Skin epidermis (tissue), 12 donors: ENCODE results near the gene REC8.

Experiments used
- H3K27ac ChIP-seq, 21 experiments: fragments of 200-600 bp; sonication (generic) in 11 of 21; one replicate each; pipeline ENCODE4 v1.5.0; 2020; ENCODE audit warnings: mild to moderate bottlenecking in 3 of 21, inconsistent platforms in 2 of 21, moderate library complexity in 2 of 21
- H3K4me3 ChIP-seq, 7 experiments: fragments of 200-600 bp; sonication (generic) in 2 of 7; one replicate each; pipeline ENCODE4 v1.5.0; 2020; ENCODE audit warnings: inconsistent platforms in 2 of 7, mild to moderate bottlenecking in 2 of 7, moderate library complexity in 1 of 7

Gene REC8

DNA sequence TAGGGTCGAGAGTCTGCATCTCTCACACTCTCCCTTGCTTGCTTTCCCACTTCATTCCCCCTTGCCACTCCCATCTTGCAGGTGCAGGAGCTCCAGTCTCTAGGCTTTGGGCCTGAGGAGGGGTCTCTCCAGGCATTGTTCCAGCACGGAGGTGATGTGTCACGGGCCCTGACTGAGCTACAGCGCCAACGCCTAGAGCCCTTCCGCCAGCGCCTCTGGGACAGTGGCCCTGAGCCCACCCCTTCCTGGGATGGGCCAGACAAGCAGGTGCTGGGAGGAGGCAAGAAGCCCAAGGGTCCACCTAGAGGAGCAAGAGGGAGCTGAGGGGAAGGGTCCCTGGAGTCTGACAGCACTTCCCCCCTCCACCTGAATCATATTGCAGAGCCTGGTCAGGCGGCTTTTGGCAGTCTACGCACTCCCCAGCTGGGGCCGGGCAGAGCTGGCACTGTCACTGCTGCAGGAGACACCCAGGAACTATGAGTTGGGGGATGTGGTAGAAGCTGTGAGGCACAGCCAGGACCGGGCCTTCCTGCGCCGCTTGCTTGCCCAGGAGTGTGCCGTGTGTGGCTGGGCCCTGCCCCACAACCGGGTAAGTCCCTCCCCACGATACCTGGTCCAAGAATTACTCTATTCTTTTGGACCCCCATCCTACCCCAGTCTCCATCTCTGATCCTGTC lies 20.3 kb upstream of the REC8 start:
- H3K27ac ChIP-seq = peak overlapping the region in 1 of 21 experiments; percentile 11
- no peak overlapping the region for H3K4me3 ChIP-seq

- Histone ChIP-seq H3K27ac (peak overlapping the region in 3 of 21 experiments; percentile 10 to 12 (median 11)), H3K4me3 (no peak overlapping the region)
These were observed 16.8 kb upstream of the REC8 start for GRCh38 chr14:24155100-24155499.

DNA sequence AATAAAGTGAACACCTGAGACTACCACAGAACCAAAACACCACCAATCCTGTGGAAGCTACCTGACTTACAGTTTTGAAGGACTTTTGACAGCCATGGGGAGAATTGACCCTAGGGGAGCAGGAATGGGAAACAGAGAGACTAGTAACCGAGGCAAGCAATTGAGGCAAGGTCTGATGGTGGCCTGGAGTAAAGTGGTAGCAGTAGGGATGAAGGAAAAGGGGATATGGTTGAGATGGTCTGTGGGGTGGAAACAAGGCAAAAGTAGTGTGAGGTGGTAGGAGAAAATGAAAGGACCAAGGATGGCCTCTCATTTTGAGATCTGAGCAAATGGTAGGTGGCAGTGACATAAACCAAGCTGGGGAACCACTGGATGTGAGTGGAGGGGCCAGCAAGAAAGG lies 15.0 kb upstream of the REC8 start:
- no peak overlapping the region for H3K4me3 ChIP-seq
- H3K27ac ChIP-seq = peak overlapping the region in 2 of 21 experiments; percentile 17 to 54

GRCh38 chr14:24157331-24157730 lies 14.5 kb upstream of the REC8 start:
- Histone ChIP-seq H3K4me3 (no peak overlapping the region), H3K27ac (peak overlapping the region in 2 of 21 experiments; percentile 17 to 54)

DNA sequence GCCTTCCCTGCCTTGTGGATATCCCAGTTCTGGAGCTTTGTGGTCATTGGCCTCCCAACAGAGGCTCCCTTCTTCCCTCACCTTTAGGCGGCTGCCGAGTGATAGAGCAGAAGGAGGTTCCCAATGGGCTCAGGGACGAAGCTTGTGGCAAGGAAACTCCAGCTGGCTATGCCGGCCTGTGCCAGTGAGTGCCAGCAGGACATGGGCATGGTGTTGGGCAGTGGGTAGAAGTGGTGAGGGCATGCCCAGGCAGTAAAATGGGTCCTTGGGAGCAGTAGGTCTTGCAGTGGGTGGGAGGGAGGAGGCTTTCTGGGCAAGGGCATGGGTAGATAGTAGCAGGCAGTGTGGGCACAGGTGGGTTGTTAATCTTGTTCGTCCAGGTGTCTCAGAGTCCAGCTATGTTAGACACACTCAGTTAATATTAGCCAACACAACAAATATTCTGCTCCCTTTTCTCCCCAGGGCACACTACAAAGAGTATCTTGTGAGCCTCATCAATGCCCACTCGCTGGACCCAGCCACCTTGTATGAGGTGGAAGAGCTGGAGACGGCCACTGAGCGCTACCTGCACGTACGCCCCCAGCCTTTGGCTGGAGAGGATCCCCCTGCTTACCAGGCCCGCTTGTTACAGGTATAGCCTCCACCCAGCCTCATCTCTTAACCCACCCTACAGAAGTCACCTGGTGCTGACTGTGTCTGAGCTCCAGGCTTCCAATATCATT lies 11.9 kb upstream of the REC8 start:
- Histone ChIP-seq H3K27ac (peak overlapping the region in 20 of 21 experiments; percentile 50 to 100 (median 98)), H3K4me3 (no peak overlapping the region)

DNA sequence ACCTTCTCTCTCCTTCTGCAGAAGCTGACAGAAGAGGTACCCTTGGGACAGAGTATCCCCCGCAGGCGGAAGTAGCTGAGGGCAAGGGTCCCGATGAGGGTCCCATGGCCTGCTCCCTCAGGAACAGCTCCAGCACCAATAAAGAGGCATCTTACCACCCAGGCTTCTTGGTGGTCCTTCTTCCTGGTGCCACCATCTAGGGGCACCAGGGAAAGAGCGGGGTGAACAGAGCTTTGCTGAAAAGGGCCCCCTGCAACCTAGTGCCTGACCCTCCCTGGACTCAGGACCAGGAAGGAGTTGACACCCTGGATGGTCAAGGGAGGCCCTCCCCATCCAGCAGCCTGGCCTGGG lies 11.4 kb upstream of the REC8 start:
- peak overlapping the region; percentile 31 to 100 (median 98) for H3K27ac ChIP-seq
- no peak overlapping the region for H3K4me3 ChIP-seq

- H3K4me3 ChIP-seq = peak within 1 kb of the TSS; percentile 54 to 76 (median 72)
These were observed 10.8 kb upstream of the REC8 start, which contains the start of gene IRF9 for GRCh38 chr14:24160850-24161804. TSS of gene IRF9 (plus strand) at chr14:24161265. CDS start at chr14:24162145, 880 bp downstream.

GRCh38 chr14:24162093-24162492 lies 9.8 kb upstream of the REC8 start:
- Histone ChIP-seq H3K27ac (peak overlapping the region in 20 of 21 experiments; percentile 86 to 100 (median 98)), H3K4me3 (peak overlapping the region; percentile 54 to 76 (median 72))

More at GRCh38 chr14:24160850-24161804, 10.8 kb upstream of the REC8 start, which contains the start of gene IRF9:
- peak within 1 kb of the TSS; percentile 81 to 100 (median 98) for H3K27ac ChIP-seq

DNA sequence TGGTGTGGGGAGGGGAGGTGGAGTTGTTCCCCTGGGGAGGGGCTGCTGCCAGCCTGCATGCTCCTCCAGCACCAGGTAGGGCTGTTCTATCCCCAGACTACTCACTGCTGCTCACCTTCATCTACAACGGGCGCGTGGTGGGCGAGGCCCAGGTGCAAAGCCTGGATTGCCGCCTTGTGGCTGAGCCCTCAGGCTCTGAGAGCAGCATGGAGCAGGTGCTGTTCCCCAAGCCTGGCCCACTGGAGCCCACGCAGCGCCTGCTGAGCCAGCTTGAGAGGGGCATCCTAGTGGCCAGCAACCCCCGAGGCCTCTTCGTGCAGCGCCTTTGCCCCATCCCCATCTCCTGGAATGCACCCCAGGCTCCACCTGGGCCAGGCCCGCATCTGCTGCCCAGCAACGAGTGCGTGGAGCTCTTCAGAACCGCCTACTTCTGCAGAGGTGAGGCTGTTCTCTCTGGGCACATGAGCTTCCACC lies 7.3 kb upstream of the REC8 start:
- H3K27ac ChIP-seq = peak overlapping the region in 5 of 21 experiments; percentile 2 to 98 (median 14)
- no peak overlapping the region for H3K4me3 ChIP-seq

- no peak overlapping the region for H3K27ac ChIP-seq
- no peak overlapping the region for H3K4me3 ChIP-seq
These were observed 6.1 kb upstream of the REC8 start for GRCh38 chr14:24165785-24166184.

- H3K4me3 ChIP-seq = no peak overlapping the region
- H3K27ac ChIP-seq = peak overlapping the region in 1 of 21 experiments; percentile 2
These were observed 4.3 kb upstream of the REC8 start for GRCh38 chr14:24167469-24168114.

GRCh38 chr14:24172261-24172860 lies 481 bp downstream of the REC8 start:
- H3K4me3 ChIP-seq = peak overlapping the region in 4 of 7 experiments; percentile 0 to 15 (median 14)

GRCh38 chr14:24172871-24173281 lies 996 bp downstream of the REC8 start:
- H3K27ac ChIP-seq = no peak overlapping the region
- no peak overlapping the region for H3K4me3 ChIP-seq

More at GRCh38 chr14:24172261-24172860, 481 bp downstream of the REC8 start:
- peak overlapping the region in 2 of 21 experiments; percentile 34 to 36 for H3K27ac ChIP-seq

DNA sequence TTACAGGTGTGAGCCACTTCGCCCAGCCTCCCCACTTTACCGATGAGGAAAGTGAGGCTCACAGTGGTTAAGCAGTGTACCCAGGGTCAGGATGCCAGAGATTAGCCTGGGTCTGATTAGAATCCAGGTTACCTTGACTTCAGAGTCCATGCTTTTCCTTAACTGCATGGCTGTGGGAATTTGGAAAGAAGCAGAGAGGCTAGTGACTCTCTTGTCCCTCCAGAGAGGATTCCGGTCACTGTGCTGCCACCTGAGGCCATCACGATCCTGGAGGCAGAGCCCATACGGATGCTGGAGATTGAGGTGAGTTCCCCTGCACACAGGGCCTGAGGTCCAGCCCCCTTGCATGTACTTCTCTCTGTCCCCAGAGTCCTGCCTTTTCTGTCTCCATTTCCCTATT lies 4.7 kb downstream of the REC8 start:
- Histone ChIP-seq H3K4me3 (no peak overlapping the region), H3K27ac (no peak overlapping the region)

GRCh38 chr14:24177041-24177825 lies 5.4 kb downstream of the REC8 start:
- Histone ChIP-seq H3K4me3 (no peak overlapping the region), H3K27ac (no peak overlapping the region)

DNA sequence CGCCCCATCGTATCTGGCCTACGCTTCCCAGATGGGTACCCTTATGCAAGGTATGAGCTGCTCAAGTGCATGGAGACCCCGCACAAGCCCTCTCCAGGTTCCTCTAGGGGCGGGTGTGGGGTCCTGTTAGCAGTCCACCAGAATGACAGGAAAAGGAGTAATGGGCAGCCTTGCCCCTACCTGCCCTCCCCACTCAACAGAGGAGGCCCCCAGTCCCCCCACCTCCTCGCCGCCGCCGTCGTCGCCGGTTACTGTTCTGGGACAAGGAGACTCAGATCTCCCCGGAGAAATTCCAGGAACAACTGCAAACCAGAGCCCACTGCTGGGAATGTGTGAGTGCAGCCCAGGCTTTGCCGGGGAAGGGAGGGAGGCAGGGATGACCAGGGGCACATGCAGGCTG lies 6.0 kb downstream of the REC8 start:
- Histone ChIP-seq H3K27ac (no peak overlapping the region), H3K4me3 (no peak overlapping the region)

DNA sequence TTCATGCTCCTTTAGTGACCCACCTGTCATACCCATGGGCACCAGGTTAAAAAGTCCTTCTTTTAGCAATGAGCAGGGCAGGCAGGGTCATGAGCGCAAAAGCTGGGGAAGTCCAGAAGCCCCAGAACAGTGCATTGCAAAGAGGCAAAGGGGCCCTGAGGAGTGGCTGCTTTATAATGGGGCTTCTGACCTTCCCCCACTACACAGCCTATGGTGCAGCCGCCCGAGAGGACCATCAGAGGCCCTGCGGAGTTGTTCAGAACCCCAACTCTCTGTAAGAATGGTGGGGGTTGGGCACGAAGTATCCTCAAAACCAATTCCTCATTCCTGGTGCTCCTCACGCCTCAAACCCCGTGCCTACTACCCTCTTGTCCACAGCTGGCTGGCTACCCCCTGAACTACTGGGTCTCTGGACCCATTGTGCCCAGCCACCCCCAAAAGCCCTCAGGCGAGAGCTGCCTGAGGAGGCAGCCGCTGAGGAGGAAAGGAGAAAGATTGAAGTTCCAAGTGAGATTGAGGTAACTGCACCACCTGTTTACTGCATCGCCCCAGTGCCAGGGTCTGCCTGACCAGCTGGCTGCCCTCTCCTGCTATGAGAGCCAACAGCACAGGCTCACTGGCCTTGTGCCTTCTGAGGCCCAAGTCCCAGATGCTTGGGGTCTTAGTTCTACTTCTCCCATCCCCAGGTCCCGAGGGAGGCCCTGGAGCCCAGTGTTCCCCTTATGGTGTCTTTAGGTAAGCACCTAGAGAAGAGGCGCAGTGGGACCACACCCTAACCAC lies 6.7 kb downstream of the REC8 start:
- H3K27ac ChIP-seq = peak overlapping the region in 3 of 21 experiments; percentile 40 to 69 (median 67)
- no peak overlapping the region for H3K4me3 ChIP-seq
